Measurements from ENCODE around the gene TASOR2.

- TF ChIP-seq GATA2 (IDR thresholded peaks at IDR 0.05; ENCODE audit: low read depth, low read length) (no peak), GATA3 (IDR thresholded peaks at IDR 0.05; ENCODE audit: low read depth, low read length) (no peak)
These were observed 17.6 kb upstream of the TASOR2 start for GRCh38 chr10:5666841-5667630.

Data from SH-SY5Y (cell line).